ENCODE data around the gene ASF1B.

ASF1B gene

GRCh38 chr19:14139944-14140343 lies 3.6 kb upstream of the ASF1B start:
- no peak for FAIRE-seq
- no peak for DNase-seq (ENCODE audit: insufficient read length, low spot score)

DNA sequence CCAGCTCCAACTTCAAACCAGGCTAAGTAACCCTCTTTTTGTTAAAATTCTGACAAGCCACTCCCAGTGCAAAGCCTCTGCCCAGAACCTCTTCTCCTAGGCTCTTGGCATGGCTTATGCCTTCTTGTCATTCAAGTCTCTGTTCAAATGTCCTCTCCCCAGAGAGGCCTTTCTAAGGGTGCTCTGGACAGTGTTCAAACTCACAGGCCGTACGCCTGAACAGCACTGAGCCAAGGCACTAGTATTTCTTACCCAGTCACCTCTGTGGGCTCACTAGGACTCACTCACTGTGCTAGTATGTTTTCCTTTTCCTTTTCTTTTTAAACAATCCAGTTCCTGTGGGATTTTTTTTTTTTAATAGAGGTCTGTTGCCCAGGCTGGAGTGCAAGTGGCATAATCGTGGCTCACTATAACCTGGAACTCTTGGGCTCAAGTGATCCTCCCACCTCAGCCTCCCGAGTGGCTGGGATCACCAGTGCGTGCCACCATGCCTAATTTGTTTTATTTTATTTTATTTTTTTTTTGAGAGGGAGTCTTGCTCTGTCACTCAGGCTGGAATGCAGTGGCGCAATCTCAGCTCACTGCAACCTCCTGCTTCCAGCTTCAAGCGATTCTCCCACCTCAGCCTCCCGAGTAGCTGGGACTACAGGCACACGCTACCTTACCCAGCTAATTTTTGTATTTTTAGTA lies 2.3 kb upstream of the ASF1B start:
- no peak for DNase-seq (ENCODE audit: insufficient read length, low spot score)

DNA sequence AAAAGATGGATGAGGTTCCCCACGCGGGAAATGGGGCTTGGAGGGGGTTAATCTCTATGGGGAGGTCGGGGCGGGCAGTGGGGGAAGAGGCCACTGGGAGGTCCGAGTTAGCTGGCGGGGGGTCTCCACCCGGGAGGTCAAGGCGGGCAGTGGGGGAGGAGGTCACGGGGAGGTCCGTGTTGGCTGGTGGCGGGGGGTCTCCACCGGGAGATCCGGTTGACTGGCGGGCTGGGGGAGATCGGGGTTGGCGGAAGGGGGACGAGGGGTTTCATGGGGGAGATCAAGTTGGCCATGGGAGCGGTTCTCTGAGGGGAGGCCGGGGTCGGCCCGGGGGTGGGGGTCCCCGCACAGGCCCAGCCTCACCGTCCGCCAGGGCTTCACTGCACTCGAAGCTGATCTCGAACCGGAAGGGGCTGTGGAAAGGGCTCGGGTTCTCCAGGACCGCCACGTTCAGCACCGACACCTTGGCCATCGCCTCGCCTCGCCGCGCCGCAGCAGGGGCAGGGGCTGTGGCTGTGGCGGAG lies 342 bp downstream of the ASF1B start:
- DNase-seq (ENCODE audit: insufficient read length, low spot score) (no peak), FAIRE-seq (no peak)

More for the DNA sequence above, 2.3 kb upstream of the ASF1B start:
- no peak for FAIRE-seq

DNA sequence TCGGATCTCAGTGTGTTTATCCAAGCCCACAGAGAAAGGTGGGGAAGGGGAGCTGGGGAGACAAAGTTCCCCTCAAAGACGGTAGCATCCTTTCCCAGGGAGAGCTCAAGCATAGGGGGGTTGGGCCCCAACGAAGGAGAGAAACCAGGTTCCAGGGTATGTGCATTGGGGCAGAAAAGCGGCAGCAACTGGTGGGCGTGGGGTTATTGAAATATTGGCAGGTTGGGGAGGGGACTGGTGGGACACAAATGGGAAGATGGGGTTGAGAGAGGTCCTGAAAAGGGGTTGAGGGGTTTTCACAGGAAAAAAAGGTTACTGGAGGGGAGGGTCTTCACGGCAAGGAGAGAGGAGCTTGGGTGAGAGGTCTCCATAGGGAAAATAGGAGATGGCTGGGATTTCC lies 1.0 kb downstream of the ASF1B start:
- DNase-seq (ENCODE audit: insufficient read length, low spot score) (no peak), FAIRE-seq (no peak)

DNA sequence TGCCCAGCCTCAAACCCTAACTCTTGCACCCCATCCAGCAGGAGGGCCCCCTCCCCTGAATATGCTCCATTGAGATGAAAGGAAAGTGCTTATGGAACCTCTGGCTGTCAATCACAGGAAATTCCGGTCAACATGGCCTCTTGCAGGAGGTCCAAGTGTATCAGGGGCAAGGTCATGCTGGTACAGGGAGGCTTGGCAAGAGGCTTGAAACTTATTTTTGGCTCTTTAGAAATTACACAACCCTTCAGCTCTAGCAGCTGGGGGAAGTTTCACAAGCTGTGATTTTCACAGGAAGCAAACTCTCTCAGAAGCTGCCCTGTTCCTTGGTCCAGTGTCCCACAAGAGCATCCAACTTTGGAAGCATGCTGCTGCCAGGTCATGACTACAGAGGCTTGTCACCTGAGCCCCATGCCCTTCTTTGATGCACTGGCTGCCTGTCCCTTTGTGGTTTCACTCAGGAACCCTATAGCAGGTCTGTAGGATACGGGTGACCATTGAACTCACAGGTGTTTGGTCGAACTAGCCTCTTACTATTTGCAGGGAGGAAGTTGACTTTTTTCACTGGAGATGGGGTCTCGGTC lies 8.4 kb downstream of the ASF1B start:
- FAIRE-seq (peak; percentile 31), DNase-seq (ENCODE audit: insufficient read length, low spot score) (no peak)

GRCh38 chr19:14127176-14127575 lies 9.2 kb downstream of the ASF1B start:
- no peak for FAIRE-seq
- no peak for DNase-seq (ENCODE audit: insufficient read length, low spot score)

DNA sequence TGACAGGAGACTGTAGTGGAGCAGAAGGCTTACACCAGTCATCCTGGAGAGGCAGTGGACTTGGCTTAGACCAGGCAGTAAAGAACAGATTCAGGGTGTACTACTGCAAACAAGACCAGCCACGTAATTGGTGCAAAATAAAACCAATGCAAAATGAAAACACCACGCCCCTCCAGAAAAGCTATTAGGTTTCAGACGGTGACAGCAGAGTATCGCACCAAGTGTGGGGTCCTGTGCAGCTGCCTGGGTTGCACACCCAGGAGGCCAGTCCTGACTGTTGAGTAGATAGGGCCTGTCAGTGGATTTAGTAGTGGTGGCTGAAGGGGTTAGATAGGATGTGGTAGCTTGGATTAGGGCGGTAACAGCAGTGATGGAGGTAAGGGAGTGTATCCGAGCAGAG lies 13.5 kb downstream of the ASF1B start:
- FAIRE-seq (no peak), DNase-seq (ENCODE audit: insufficient read length, low spot score) (no peak)

- FAIRE-seq (no peak), DNase-seq (ENCODE audit: insufficient read length, low spot score) (no peak)
These were observed 15.9 kb downstream of the ASF1B start for GRCh38 chr19:14120497-14120780.

GRCh38 chr19:14119644-14120496 lies 16.5 kb downstream of the ASF1B start:
- FAIRE-seq = no peak
- DNase-seq (ENCODE audit: insufficient read length, low spot score) = no peak

DNA sequence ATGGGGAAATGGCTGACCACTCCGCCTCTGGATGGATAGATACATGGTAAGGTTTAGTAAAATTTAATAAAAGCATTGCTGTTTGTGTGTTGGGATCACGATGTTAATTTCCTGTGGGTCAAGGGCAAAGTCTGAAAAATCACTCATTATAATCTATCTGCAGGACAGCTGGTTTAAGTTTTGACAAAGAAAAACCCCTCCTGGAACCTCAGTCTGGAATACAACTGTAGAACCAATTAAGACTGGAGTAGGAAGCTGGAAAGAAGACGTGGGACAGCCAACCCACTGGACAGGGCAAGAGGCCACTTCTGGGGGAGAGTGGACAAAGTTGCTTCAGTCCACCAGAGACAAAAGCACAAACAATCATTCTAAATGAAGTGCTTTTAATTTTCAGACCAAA lies 17.2 kb downstream of the ASF1B start:
- FAIRE-seq (no peak), DNase-seq (ENCODE audit: insufficient read length, low spot score) (no peak)

GRCh38 chr19:14118165-14119051 lies 18.0 kb downstream of the ASF1B start:
- DNase-seq (ENCODE audit: insufficient read length, low spot score) = no peak
- peak; percentile 48 for FAIRE-seq

DNA sequence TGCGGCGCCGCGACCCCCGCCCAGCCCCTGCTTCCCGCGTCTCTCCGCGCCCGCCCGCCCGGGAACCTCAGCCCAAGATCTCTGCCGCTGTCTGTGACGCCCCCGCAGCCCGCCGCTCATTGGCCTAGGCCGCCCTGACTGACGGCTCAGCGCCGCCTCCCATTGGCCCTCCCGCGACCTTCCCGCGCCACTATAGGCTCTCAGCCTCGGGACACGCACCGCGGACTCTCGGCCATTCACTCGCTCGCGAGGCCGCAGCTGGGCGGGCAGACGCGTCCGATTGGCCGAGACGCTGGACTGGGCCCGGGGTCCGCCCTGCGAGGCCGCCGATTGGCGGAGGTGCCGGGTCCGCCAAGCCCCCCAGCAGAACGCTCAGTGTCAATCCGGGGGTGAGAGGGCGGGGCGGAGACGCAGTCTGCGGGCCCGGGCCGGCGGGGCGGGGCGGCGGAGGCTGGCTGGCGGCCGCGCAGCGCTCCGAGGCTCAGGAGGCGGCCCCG lies 18.7 kb downstream of the ASF1B start, which contains the start of gene PRKACA:
Gene PRKACA (minus strand): TSS at position 95 of the 497 bp plus-strand sequence. CDS start 215 bp downstream, outside the sequence.
- peak; percentile 97 for FAIRE-seq
- peak; percentile 100 for DNase-seq (ENCODE audit: insufficient read length, low spot score)

- DNase-seq (ENCODE audit: insufficient read length, low spot score) (no peak), FAIRE-seq (no peak)
These were observed 19.3 kb downstream of the ASF1B start for GRCh38 chr19:14116918-14117578.

- no peak for DNase-seq (ENCODE audit: insufficient read length, low spot score)
- no peak for FAIRE-seq
These were observed 19.9 kb downstream of the ASF1B start for GRCh38 chr19:14116525-14116917.

- DNase-seq (ENCODE audit: insufficient read length, low spot score) (no peak), FAIRE-seq (no peak)
These were observed 20.6 kb downstream of the ASF1B start for GRCh38 chr19:14115756-14116155.

- peak; percentile 70 for FAIRE-seq
- no peak for DNase-seq (ENCODE audit: insufficient read length, low spot score)
These were observed 21.5 kb downstream of the ASF1B start for GRCh38 chr19:14114854-14115253.

- DNase-seq (ENCODE audit: insufficient read length, low spot score) (no peak), FAIRE-seq (no peak)
These were observed 21.9 kb downstream of the ASF1B start for GRCh38 chr19:14114439-14114838.

- FAIRE-seq (no peak), DNase-seq (ENCODE audit: insufficient read length, low spot score) (no peak)
These were observed 22.5 kb downstream of the ASF1B start for GRCh38 chr19:14113762-14114414.

- DNase-seq (ENCODE audit: insufficient read length, low spot score) (no peak), FAIRE-seq (no peak)
These were observed 23.5 kb downstream of the ASF1B start for GRCh38 chr19:14112809-14113385.

Measured in GM19239 (cell line).